ENCODE data around the gene ADAT1.
A peak's percentile ranks its signal among the peaks of the same experiment; 100 is the strongest.

Gene ADAT1

GRCh38 chr16:75567911-75568310 lies 55.2 kb downstream of the ADAT1 start:
- no peak for DNase-seq (ENCODE audit: low spot score)
- in situ Hi-C loops (cut with MboI; ENCODE audit: low sequenced_read_pairs, unreplicated experiment), result no loop called here
- TF ChIP-seq CTCF (IDR thresholded peaks at IDR 0.05; ENCODE audit: borderline replicate concordance, control extremely low read depth, extremely low read depth, insufficient read depth, missing control alignments), result no peak

GRCh38 chr16:75566758-75567255 lies 56.3 kb downstream of the ADAT1 start:
- DNase-seq (ENCODE audit: low spot score), result peak; percentile 24
- in situ Hi-C loops (cut with MboI; ENCODE audit: low sequenced_read_pairs, unreplicated experiment), result no loop called here
- TF ChIP-seq CTCF (IDR thresholded peaks at IDR 0.05; ENCODE audit: borderline replicate concordance, control extremely low read depth, extremely low read depth, insufficient read depth, missing control alignments), result no peak

GRCh38 chr16:75566040-75566757 lies 56.9 kb downstream of the ADAT1 start, which contains the start of gene GABARAPL2:
GABARAPL2 (plus strand) TSS chr16:75566379; CDS start chr16:75566487, 108 bp downstream.
- in situ Hi-C loops (cut with MboI; ENCODE audit: low sequenced_read_pairs, unreplicated experiment), result no loop called here
- no peak for TF ChIP-seq CTCF (IDR thresholded peaks at IDR 0.05; ENCODE audit: borderline replicate concordance, control extremely low read depth, extremely low read depth, insufficient read depth, missing control alignments)
- DNase-seq (ENCODE audit: low spot score), result peak; percentile 92

- in situ Hi-C loops (cut with MboI; ENCODE audit: low sequenced_read_pairs, unreplicated experiment), result no loop called here
- no peak for DNase-seq (ENCODE audit: low spot score)
- TF ChIP-seq CTCF (IDR thresholded peaks at IDR 0.05; ENCODE audit: borderline replicate concordance, control extremely low read depth, extremely low read depth, insufficient read depth, missing control alignments), result no peak
These were observed 57.4 kb downstream of the ADAT1 start for GRCh38 chr16:75565640-75566039.

GRCh38 chr16:75559564-75560372 lies 63.3 kb downstream of the ADAT1 start:
- no peak for DNase-seq (ENCODE audit: low spot score)
- in situ Hi-C loops (cut with MboI; ENCODE audit: low sequenced_read_pairs, unreplicated experiment), result no loop called here
- TF ChIP-seq CTCF (IDR thresholded peaks at IDR 0.05; ENCODE audit: borderline replicate concordance, control extremely low read depth, extremely low read depth, insufficient read depth, missing control alignments), result no peak

- no peak for DNase-seq (ENCODE audit: low spot score)
- in situ Hi-C loops (cut with MboI; ENCODE audit: low sequenced_read_pairs, unreplicated experiment), result no loop called here
- no peak for TF ChIP-seq CTCF (IDR thresholded peaks at IDR 0.05; ENCODE audit: borderline replicate concordance, control extremely low read depth, extremely low read depth, insufficient read depth, missing control alignments)
These were observed 64.2 kb downstream of the ADAT1 start for GRCh38 chr16:75558846-75559401.
